ENCODE measurements around the gene NECTIN1.

NECTIN1 gene

GRCh38 chr11:119724956-119725355 lies 4.0 kb downstream of the NECTIN1 start:
- DNase-seq (ENCODE audit: low read depth in 1 of 2, low spot score in 1 of 2): no peak
- TF ChIP-seq JUND (IDR thresholded peaks at IDR 0.05; ENCODE audit: low read depth): no peak
- in situ Hi-C loops (cut with HindIII; ENCODE audit: low pct_unique_long_range_greater_than_20kb, low sequenced_read_pairs): no loop called here

GRCh38 chr11:119723952-119724325 lies 5.1 kb downstream of the NECTIN1 start:
- no peak for TF ChIP-seq JUND (IDR thresholded peaks at IDR 0.05; ENCODE audit: low read depth)
- no peak for DNase-seq (ENCODE audit: low read depth in 1 of 2, low spot score in 1 of 2)
- in situ Hi-C loops (cut with HindIII; ENCODE audit: low pct_unique_long_range_greater_than_20kb, low sequenced_read_pairs): no loop called here

- DNase-seq (ENCODE audit: low read depth in 1 of 2, low spot score in 1 of 2): no peak
- no peak for TF ChIP-seq JUND (IDR thresholded peaks at IDR 0.05; ENCODE audit: low read depth)
- in situ Hi-C loops (cut with HindIII; ENCODE audit: low pct_unique_long_range_greater_than_20kb, low sequenced_read_pairs): no loop called here
Measured at GRCh38 chr11:119723243-119723951, 5.6 kb downstream of the NECTIN1 start.

- no peak for DNase-seq (ENCODE audit: low read depth in 1 of 2, low spot score in 1 of 2)
- in situ Hi-C loops (cut with HindIII; ENCODE audit: low pct_unique_long_range_greater_than_20kb, low sequenced_read_pairs): no loop called here
- no peak for TF ChIP-seq JUND (IDR thresholded peaks at IDR 0.05; ENCODE audit: low read depth)
Measured at GRCh38 chr11:119722281-119722794, 6.7 kb downstream of the NECTIN1 start.

GRCh38 chr11:119721129-119722120 lies 7.6 kb downstream of the NECTIN1 start:
- peak in 1 of 2 experiments; percentile 50 for DNase-seq (ENCODE audit: low read depth in 1 of 2, low spot score in 1 of 2)
- in situ Hi-C loops (cut with HindIII; ENCODE audit: low pct_unique_long_range_greater_than_20kb, low sequenced_read_pairs): no loop called here
- TF ChIP-seq JUND (IDR thresholded peaks at IDR 0.05; ENCODE audit: low read depth): no peak

GRCh38 chr11:119720311-119720913 lies 8.6 kb downstream of the NECTIN1 start:
- no peak for DNase-seq (ENCODE audit: low read depth in 1 of 2, low spot score in 1 of 2)
- in situ Hi-C loops (cut with HindIII; ENCODE audit: low pct_unique_long_range_greater_than_20kb, low sequenced_read_pairs): no loop called here
- TF ChIP-seq JUND (IDR thresholded peaks at IDR 0.05; ENCODE audit: low read depth): no peak

- TF ChIP-seq JUND (IDR thresholded peaks at IDR 0.05; ENCODE audit: low read depth): no peak
- no peak for DNase-seq (ENCODE audit: low read depth in 1 of 2, low spot score in 1 of 2)
- in situ Hi-C loops (cut with HindIII; ENCODE audit: low pct_unique_long_range_greater_than_20kb, low sequenced_read_pairs): no loop called here
Measured at GRCh38 chr11:119717839-119718534, 11.0 kb downstream of the NECTIN1 start.

GRCh38 chr11:119716582-119717498 lies 12.2 kb downstream of the NECTIN1 start:
- in situ Hi-C loops (cut with HindIII; ENCODE audit: low pct_unique_long_range_greater_than_20kb, low sequenced_read_pairs): no loop called here
- no peak for DNase-seq (ENCODE audit: low read depth in 1 of 2, low spot score in 1 of 2)
- no peak for TF ChIP-seq JUND (IDR thresholded peaks at IDR 0.05; ENCODE audit: low read depth)

GRCh38 chr11:119714590-119714989 lies 14.4 kb downstream of the NECTIN1 start:
- no peak for TF ChIP-seq JUND (IDR thresholded peaks at IDR 0.05; ENCODE audit: low read depth)
- in situ Hi-C loops (cut with HindIII; ENCODE audit: low pct_unique_long_range_greater_than_20kb, low sequenced_read_pairs): no loop called here
- DNase-seq (ENCODE audit: low read depth in 1 of 2, low spot score in 1 of 2): no peak

- in situ Hi-C loops (cut with HindIII; ENCODE audit: low pct_unique_long_range_greater_than_20kb, low sequenced_read_pairs): no loop called here
- no peak for TF ChIP-seq JUND (IDR thresholded peaks at IDR 0.05; ENCODE audit: low read depth)
- no peak for DNase-seq (ENCODE audit: low read depth in 1 of 2, low spot score in 1 of 2)
Measured at GRCh38 chr11:119714189-119714588, 14.8 kb downstream of the NECTIN1 start.

GRCh38 chr11:119713359-119714040 lies 15.5 kb downstream of the NECTIN1 start:
- TF ChIP-seq JUND (IDR thresholded peaks at IDR 0.05; ENCODE audit: low read depth): no peak
- in situ Hi-C loops (cut with HindIII; ENCODE audit: low pct_unique_long_range_greater_than_20kb, low sequenced_read_pairs): no loop called here
- no peak for DNase-seq (ENCODE audit: low read depth in 1 of 2, low spot score in 1 of 2)

Measured in T47D (cell line).